IgD-negative memory B cell (primary cell): ENCODE results near the gene PASK. TPM values are rescaled to one million over a fixed set of nuclear protein-coding genes. Genes with fewer than 3 reads are reported as not detected.

ENCODE experiments used
- H3K27ac Mint-ChIP-seq, 3 donors: one replicate each; pipeline ENCODE4 v1.8.0; 2020 to 2022; ENCODE audit warnings: mild to moderate bottlenecking in 3 of 3, mixed read lengths in 3 of 3, moderate library complexity in 1 of 3
- H3K27me3 Mint-ChIP-seq: one replicate; pipeline ENCODE4 v1.8.0; 2021; ENCODE audit warnings: mixed read lengths
- H3K36me3 Mint-ChIP-seq: one replicate; pipeline ENCODE4 v1.8.0; 2020; ENCODE audit warnings: mild to moderate bottlenecking, mixed read lengths
- H3K4me1 Mint-ChIP-seq, 3 donors: one replicate each; pipeline ENCODE4 v1.8.0; 2020 to 2022; ENCODE audit warnings: mixed read lengths in 3 of 3, mild to moderate bottlenecking in 1 of 3
- H3K4me3 Mint-ChIP-seq, 4 donors: one replicate each; pipeline ENCODE4 v1.8.0; 2020 to 2022; ENCODE audit warnings: mild to moderate bottlenecking in 4 of 4, mixed read lengths in 4 of 4, moderate library complexity in 3 of 4
- H3K9me3 Mint-ChIP-seq, 3 donors: one replicate each; pipeline ENCODE4 v1.8.0; 2020 to 2021; ENCODE audit warnings: mixed read lengths in 3 of 3, mild to moderate bottlenecking in 1 of 3
- polyA plus RNA-seq: library from polyadenylated mRNA; unstranded; fragments of 300-500 nt; fragmentation: Illumina TruSeq; gene quantifications from one replicate; pipeline ENCODE4 v1.2.3, GENCODE V29; 2021

Gene PASK
- polyA plus RNA-seq, 1 donor from 2014 or later: 10.3 TPM

DNA sequence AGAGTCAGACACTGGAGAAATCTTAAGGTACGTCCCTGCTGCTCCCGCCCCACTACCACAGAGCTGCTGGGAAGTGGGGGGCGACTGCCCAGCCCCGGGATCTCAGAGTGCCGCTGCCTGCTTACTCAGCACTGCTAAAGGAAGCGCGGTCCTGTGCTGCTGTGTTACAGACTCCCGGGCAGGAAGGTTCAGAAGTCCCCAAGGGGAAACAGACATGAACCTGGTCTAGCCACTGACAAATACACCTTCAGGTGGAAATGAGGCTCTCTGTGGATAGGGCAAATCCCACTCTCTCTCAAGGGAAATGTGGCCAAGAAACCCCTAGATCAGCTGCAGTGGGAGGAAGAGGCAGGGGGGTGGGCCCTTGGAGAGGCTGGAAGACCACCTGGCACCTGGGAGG lies 60.9 kb downstream of the PASK start:
- H3K4me3 Mint-ChIP-seq: peak overlapping the region in 1 of 4 donors; percentile 90
- peak overlapping the region in 2 of 3 donors; percentile 84 to 93 for H3K27ac Mint-ChIP-seq
- H3K36me3 Mint-ChIP-seq: peaks cover 15% of the 10 kb centered on the region
- peaks cover 0 to 9% (median 3%) of the 10 kb centered on the region in 3 donors for H3K9me3 Mint-ChIP-seq
- no peaks in the 10 kb centered on the region for H3K27me3 Mint-ChIP-seq
- H3K4me1 Mint-ChIP-seq: peaks cover 10 to 13% (median 12%) of the 10 kb centered on the region in 3 donors

DNA sequence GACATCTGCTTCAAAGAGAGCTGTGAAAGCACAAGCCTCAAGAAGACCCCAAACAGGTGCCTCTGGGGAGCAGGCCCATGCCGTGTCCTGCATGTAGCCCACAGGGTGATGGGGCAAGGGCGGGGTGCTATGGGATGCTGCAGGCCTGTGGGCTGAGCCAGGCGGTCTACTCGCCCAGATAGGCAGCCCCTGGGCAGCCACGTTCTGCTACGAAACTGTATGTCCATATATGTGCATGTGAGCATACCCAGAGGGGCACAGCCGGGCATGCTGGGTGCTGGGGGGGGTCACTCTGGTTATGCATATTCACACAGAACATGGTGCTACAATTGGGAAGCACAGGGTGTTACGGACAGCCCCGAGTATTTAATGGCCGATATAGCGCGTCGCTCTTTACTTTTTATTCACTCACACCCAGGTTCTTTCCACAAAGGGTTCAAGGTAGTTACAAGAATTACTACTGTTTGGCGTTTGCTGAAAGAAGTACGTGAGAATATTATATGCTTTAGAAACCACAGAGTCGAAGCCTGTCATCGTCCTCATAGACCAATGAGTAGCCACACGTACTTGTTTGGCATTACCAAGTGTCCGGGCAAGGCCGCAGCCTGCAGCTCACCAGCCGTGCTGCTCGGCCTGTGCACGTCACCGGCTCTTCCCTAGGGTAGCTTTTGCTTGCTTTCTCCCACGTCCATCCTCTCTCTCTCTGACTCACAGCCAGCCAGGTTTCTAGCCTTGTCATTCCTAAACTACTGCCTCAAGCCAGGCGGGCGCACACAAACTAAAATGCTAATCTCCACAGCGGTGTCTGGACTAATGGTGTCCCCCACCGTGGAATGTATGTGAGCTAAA lies 61.6 kb downstream of the PASK start:
- Mint-ChIP-seq H3K4me3 (no peak overlapping the region), H3K27me3 (no peaks in the 10 kb centered on the region), H3K4me1 (peaks cover 15 to 16% (median 15%) of the 10 kb centered on the region in 3 donors), H3K9me3 (peaks cover 0 to 9% (median 3%) of the 10 kb centered on the region in 3 donors), H3K36me3 (peaks cover 15% of the 10 kb centered on the region), H3K27ac (peak overlapping the region; percentile 71 to 93 (median 84))

DNA sequence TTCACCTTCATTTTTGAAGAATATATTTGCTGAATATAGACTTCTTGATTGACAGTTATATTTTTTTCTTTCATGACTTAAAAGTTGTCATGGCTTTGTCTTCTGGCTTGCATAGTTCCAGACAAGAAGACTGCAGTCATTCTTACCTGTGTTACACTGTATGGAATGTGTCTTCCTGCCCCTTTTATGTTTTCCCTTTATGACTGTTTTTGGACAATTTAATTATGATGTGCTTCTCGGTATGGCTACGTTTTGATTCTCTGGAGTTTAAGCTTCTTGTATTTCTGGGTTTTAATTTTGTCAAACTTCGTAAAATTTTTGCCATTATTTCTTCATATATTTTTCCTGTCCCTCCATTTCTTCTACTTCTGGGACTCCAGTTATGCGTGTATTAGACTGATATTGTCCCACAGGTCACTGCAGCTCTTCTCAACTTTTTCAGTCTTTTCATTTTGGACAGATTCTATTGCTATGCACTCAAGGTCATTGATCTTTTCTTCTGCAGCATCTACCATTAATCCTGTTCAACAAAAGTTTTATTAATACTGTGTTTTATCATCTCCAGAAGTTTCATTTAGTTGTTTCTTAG lies 64.3 kb downstream of the PASK start:
- H3K9me3 Mint-ChIP-seq: peaks cover 0 to 9% (median 3%) of the 10 kb centered on the region in 3 donors
- no peak overlapping the region for H3K4me3 Mint-ChIP-seq
- peaks cover 16% of the 10 kb centered on the region for H3K36me3 Mint-ChIP-seq
- H3K4me1 Mint-ChIP-seq: peaks cover 11 to 12% (median 12%) of the 10 kb centered on the region in 3 donors
- no peaks in the 10 kb centered on the region for H3K27me3 Mint-ChIP-seq
- H3K27ac Mint-ChIP-seq: peak overlapping the region in 1 of 3 donors; percentile 39

DNA sequence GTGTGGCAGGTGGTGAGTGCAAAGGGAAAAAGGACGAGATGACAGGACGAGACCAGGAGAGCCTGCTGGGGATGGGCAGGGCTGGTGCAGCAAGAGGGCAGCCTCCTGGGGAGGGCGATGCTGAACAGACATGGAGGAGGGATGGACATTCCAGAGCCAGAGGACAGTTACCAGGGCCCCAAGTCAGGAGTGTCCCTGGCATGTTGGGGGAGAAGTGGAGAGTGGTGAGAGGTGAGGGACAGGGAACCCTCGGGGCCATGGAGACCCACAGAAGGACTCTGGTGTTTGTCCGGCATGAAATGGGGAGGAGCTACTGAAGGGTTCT lies 66.2 kb downstream of the PASK start:
- no peaks in the 10 kb centered on the region for H3K27me3 Mint-ChIP-seq
- H3K9me3 Mint-ChIP-seq: peaks cover 0 to 9% (median 3%) of the 10 kb centered on the region in 3 donors
- peaks cover 13% of the 10 kb centered on the region for H3K36me3 Mint-ChIP-seq
- H3K4me3 Mint-ChIP-seq: no peak overlapping the region
- peaks cover 9 to 13% (median 12%) of the 10 kb centered on the region in 3 donors for H3K4me1 Mint-ChIP-seq
- peak overlapping the region in 2 of 3 donors; percentile 14 to 55 for H3K27ac Mint-ChIP-seq

DNA sequence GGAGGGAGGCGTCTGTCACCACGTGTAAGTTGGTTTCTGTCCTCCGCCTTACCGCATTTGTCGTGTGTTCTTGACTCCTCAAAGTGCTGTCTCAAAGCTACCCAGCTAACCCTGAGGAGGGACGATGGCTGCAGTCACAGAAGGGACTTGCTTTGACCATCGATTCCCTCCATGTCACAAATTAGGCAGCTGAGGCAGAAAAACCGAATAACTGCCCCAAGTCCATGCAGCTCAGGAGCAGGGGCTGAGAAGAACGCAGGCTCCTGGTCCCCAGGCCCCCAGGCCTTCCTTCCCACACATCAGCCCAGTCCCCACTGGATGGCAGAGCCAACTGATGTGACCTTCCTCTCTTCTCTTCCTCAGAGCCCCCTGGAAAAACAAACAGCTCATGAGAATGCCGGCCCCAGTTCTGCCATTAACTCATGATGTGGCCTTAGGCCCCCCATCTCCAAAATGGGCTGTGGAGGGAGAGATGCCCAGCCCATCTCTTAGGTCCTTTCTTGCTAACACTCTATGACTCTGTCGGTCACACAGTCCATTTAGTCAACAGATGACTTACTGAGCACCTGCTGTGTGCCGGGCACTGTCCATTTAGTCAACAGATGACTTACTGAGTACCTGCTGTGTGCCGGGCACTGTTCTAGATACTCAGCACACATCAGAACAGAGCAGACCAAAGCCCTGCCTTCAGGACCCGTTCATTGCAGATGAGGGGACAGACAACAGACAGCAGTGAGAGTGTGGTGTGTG lies 66.8 kb downstream of the PASK start:
- H3K9me3 Mint-ChIP-seq: peaks cover 0 to 9% (median 3%) of the 10 kb centered on the region in 3 donors
- H3K4me1 Mint-ChIP-seq: peaks cover 10 to 11% (median 10%) of the 10 kb centered on the region in 3 donors
- H3K27ac Mint-ChIP-seq: peak overlapping the region in 2 of 3 donors; percentile 14 to 55
- peaks cover 11% of the 10 kb centered on the region for H3K36me3 Mint-ChIP-seq
- no peaks in the 10 kb centered on the region for H3K27me3 Mint-ChIP-seq
- no peak overlapping the region for H3K4me3 Mint-ChIP-seq

DNA sequence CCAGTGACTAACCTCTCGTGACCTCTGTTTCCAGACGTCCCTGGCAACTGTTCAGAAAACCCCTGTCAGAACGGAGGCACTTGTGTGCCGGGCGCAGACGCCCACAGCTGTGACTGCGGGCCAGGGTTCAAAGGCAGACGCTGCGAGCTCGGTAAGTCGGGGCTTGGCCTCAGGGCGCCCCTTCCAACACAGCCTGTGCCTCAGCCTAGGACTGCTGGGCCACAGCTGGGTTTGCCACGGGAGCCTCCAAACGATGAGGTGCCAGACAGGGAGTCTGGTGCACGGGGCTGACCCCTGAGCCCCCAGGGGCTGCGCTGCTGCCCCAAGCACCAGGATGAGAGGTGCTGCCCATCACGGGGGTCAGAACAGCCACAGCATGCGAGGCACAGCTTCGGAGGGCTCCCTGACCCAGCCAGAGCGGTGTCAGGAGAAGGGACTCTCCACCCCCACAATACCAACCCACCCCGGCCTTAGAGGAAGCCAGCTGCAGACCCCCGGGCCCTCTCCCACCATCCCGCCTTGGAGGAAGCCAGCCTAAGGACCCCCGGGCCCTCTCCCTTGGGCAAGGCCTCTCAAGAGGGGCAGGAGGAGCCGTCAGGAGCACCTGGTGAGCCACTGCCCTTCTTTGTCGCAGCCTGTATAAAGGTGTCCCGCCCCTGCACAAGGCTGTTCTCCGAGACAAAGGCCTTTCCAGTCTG lies 67.5 kb downstream of the PASK start:
- Mint-ChIP-seq H3K9me3 (peaks cover 0 to 9% (median 3%) of the 10 kb centered on the region in 3 donors), H3K4me1 (peaks cover 10 to 14% (median 14%) of the 10 kb centered on the region in 3 donors), H3K27me3 (no peaks in the 10 kb centered on the region), H3K27ac (peak overlapping the region in 1 of 3 donors; percentile 42), H3K36me3 (peaks cover 11% of the 10 kb centered on the region), H3K4me3 (peak overlapping the region in 1 of 4 donors; percentile 28)

DNA sequence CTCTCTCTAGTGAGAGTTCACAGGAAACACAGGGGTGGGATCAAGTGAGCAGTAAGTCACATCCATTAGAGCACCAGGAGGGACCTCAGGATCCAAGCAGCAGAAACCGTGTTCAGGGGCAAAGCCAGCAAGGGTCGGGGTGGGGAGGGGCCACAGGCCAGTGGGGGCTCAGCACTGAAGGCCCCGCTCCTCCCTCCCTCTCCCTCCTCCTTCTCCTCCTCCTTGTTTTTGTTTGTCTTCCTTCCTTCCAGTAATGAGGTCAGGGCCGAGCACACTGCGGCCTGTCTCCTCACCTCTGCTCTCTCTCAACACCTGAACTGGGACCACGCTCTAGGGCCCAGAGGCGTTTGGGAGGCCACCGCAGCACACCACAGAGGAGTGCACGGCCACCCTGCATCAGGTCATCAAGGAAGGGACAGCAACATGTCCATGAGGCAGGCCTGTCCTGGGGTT lies 68.1 kb downstream of the PASK start:
- no peaks in the 10 kb centered on the region for H3K27me3 Mint-ChIP-seq
- peaks cover 10 to 14% (median 14%) of the 10 kb centered on the region in 3 donors for H3K4me1 Mint-ChIP-seq
- peaks cover 8% of the 10 kb centered on the region for H3K36me3 Mint-ChIP-seq
- H3K4me3 Mint-ChIP-seq: no peak overlapping the region
- H3K27ac Mint-ChIP-seq: peak overlapping the region in 2 of 3 donors; percentile 42 to 76
- H3K9me3 Mint-ChIP-seq: peaks cover 0 to 9% (median 3%) of the 10 kb centered on the region in 3 donors

DNA sequence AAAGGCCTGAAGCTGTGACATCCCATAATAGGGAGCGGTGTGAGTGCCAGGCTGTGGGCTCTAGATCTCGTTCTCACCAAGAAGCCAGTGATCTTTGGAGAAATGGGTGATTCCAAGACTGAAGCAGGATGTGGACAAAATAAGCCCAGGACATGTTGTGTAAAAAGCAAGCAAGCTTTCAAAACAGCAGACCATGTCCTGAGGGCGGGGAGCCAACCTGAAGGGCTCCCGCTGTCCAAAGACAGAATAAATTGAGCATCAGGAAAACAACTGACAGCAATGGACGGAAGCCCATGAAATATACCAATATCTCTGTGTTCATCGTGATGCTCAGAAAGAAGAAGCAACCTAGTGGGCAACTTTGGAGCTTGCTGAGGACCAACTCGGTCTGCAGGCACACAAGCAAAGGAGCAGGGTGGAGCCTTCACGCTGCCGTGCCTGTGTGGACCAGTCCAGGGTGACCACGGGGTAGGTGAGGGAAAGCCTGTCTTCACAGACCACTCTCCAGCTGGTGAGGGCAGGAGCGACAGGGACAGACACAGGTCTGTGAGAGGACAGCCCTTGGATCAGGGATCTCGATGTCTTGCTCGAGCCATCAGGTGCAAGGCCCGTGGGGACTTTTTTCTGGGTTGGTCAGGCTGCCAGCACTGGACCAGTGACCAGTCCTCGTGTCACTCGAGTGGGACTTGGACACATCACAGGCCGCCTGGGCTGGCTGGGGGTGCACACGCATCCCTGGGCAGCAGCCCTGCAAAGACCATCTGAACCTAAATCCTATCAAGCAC lies 68.7 kb downstream of the PASK start:
- Mint-ChIP-seq H3K9me3 (peaks cover 0 to 9% (median 3%) of the 10 kb centered on the region in 3 donors), H3K27ac (peak overlapping the region in 2 of 3 donors; percentile 63 to 76), H3K36me3 (peaks cover 6% of the 10 kb centered on the region), H3K27me3 (no peaks in the 10 kb centered on the region), H3K4me1 (peaks cover 10 to 14% (median 14%) of the 10 kb centered on the region in 3 donors), H3K4me3 (no peak overlapping the region)

DNA sequence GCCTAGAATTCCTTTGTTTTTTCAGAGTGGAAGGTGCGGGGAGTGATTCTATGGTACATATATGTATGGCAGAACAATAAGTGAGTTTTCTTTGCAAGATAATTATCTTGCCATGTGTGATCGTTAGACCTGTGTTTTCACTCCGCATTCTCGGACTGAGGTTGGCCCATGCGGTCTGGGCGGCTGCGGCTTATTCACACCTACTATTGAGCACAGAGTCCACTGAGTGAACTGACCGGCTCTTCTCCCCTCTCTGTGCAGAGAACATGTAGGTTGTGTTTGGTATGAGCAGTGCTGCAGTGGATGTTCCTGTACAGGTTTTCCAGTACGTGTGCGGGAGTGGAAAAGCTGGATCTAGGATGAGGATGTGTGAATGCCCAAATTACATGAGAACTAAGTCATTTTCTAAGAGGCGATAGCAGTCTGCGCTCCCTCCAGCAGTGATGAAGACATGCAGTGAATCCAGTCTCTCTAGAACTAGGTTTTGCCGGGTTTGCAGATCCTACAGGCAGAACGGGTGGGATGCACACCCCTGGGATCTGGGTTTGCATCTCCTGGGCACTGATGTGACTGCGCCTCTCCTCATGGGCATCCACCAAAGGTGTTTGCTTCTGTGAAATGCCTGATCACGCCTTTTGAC lies 74.3 kb downstream of the PASK start:
- H3K36me3 Mint-ChIP-seq: peaks cover 2% of the 10 kb centered on the region
- no peaks in the 10 kb centered on the region for H3K27me3 Mint-ChIP-seq
- peaks cover 6 to 11% (median 9%) of the 10 kb centered on the region in 3 donors for H3K4me1 Mint-ChIP-seq
- no peak overlapping the region for H3K4me3 Mint-ChIP-seq
- H3K27ac Mint-ChIP-seq: no peak overlapping the region
- no peaks in the 10 kb centered on the region for H3K9me3 Mint-ChIP-seq

DNA sequence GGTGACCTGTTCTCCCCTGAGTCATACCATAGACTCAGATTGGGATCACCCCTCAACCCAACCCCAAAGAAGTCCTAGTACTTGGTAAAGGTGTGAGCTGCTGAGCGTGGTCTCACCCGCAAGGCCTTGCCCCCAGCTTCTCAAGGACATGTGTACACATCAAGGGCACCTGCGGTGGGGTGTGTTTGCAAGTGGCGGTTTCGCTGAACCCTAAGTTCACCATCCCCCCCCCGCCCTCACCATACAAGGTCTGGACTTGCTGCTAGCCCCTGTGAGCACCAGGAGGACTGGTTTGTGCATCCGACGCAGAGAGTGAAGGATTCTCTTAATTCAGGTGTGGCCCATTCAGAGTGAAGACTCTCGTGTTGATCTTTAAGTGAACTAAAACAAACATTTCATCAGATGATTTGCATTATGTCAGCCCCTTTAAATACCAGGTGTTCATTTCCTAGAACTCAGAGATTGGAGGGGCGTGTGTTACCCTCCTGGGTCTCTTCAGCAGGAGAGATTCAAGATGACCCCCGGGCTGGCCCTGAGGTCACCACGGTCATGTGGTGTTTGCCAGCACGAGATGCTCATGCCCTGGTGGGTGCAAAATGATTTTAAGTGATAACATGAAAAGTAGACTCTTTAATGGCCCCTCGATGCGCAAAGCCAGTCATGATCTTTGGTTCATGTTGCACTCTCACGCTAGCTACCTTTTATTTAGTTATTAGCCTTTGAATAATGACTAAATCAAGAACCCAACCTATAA lies 75.0 kb downstream of the PASK start:
- peaks cover 6 to 11% (median 9%) of the 10 kb centered on the region in 3 donors for H3K4me1 Mint-ChIP-seq
- peaks cover 2% of the 10 kb centered on the region for H3K36me3 Mint-ChIP-seq
- no peak overlapping the region for H3K4me3 Mint-ChIP-seq
- H3K9me3 Mint-ChIP-seq: no peaks in the 10 kb centered on the region
- H3K27ac Mint-ChIP-seq: peak overlapping the region in 2 of 3 donors; percentile 64 to 76
- no peaks in the 10 kb centered on the region for H3K27me3 Mint-ChIP-seq

DNA sequence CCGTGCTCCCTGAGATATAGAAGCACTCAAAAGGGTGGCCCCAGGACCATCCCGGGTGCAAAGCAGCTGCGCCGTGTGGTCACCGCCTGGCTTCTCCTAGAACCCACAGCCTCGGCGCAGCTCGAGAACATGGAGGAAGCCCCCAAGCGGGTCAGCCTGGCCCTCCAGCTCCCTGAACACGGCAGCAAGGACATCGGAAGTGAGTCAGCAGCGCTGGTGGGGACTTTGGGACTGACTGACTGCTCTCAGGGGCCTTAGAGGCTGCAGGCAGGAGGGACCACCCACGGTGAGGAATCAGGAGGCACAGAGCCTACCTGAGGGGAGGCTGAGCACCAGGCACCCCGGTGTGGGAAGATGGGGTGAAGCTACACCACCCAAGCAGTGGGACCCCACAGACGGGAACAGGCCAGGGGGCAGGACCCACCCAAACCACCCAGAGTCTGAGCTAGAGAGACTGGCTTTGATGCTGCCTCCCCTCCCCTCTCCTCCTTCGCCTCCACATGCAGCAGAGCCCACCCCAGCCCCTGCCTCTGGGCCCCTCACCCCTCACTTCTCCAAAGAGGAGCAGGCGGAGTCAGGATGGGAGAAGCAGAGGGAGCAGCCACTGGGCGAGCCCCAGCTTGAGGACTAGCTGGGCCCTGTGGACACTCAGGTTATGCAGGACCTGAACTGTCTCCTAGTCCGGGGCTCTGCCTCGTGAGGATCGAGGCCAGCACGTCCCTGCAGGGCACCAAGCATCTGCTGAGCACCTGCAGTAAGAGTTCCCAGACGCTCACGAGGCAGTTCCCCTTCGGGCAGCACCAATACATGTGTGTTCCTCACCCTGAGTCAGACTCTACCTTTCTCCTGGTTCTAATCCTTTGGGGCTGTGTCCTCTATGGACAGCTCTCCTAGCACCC lies 75.9 kb downstream of the PASK start:
- H3K9me3 Mint-ChIP-seq: no peaks in the 10 kb centered on the region
- peaks cover 4 to 9% (median 7%) of the 10 kb centered on the region in 3 donors for H3K4me1 Mint-ChIP-seq
- peak overlapping the region in 2 of 3 donors; percentile 64 to 76 for H3K27ac Mint-ChIP-seq
- no peak overlapping the region for H3K4me3 Mint-ChIP-seq
- peaks cover 2% of the 10 kb centered on the region for H3K36me3 Mint-ChIP-seq
- H3K27me3 Mint-ChIP-seq: no peaks in the 10 kb centered on the region

DNA sequence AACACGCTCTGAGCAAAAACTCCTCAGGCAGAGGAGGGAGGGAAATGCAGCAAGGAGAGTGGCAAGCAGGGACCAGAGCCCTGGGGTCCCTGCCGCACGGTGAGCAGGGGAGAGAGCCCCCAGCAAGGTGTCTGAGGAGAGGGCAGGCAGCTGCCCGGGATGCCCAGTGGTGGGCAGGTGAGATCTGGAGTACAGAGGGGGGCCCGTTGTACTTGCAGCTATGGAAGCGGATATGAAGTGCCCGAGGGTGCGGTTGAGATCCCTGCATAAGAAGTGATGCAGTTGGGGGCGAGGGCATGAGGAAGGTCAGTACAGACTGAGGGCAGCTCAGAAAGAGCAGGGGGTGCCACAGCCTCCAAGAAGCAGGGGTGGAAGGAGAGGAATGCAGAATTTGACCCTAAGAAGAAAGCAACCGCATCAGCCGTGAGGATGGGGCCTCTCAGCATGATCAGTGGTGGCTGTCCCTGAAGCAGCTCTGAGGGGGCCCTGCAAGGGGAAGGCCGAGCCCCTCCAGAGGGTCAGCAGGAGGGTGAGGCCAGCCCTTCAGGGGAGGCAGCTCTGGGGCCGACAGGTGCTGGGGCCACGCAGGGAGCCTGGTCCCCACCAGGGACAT lies 76.6 kb downstream of the PASK start:
- Mint-ChIP-seq H3K4me3 (no peak overlapping the region), H3K36me3 (peaks cover 2% of the 10 kb centered on the region), H3K27ac (peak overlapping the region in 1 of 3 donors; percentile 71), H3K27me3 (no peaks in the 10 kb centered on the region), H3K9me3 (no peaks in the 10 kb centered on the region), H3K4me1 (peaks cover 0 to 6% (median 5%) of the 10 kb centered on the region in 3 donors)
